GM12878 (cell line): Measurements from ENCODE around the gene PCDHGA1. TPM values are rescaled to one million over a fixed set of nuclear protein-coding genes. Genes with fewer than 3 reads are reported as not detected.

ENCODE experiments used
- ATAC-seq: fragments of 200-7000 bp; cut with Tn5 transposase; 3 replicates; pipeline ENCODE4 v1.9.1; 2020; ENCODE audit warnings: mild to moderate bottlenecking, moderate library complexity
- BruUV-seq: library from RNA; stranded (reverse); fragments of 400-500 nt; replicated peaks from 2 replicates; lab custom pipeline; 2021; lab: Mats Ljungman, UMichigan
- CTCF ChIA-PET: fragments of 300-600 bp; sonication (Branson Sonifier 250); formaldehyde crosslinking; extraction: SDS; loops from one replicate; lab custom pipeline; 2021; ENCODE audit warnings: inconsistent platforms; lab: Yijun Ruan, JAX
- POLR2A ChIA-PET: fragments of 350-600 bp; formaldehyde crosslinking; extraction: SDS; loops from one replicate; lab custom pipeline; 2021; ENCODE audit warnings: inconsistent platforms; lab: Charles Lee
- RAD21 ChIA-PET: fragments of 300-600 bp; sonication (Branson Sonifier 250); formaldehyde crosslinking; loops from one replicate; lab custom pipeline; 2023; ENCODE audit warnings: antibody characterized with exemption; ENCODE audit not compliant: unreplicated experiment; lab: Charles Lee
- SMC1A ChIA-PET: fragments of 300-600 bp; sonication (Branson Sonifier 250); formaldehyde crosslinking; loops from one replicate; lab custom pipeline; 2023; ENCODE audit not compliant: unreplicated experiment, uncharacterized antibody; lab: Charles Lee
- DNase-seq: peaks from one replicate; pipeline ENCODE4 v3.0.0-alpha.2; 2011; ENCODE audit warnings: low read depth, low spot score
- FAIRE-seq: peaks from 3 replicates; lab custom pipeline; 2011; peaks lifted over from hg19 to GRCh38; lab: Jason Lieb, UNC
- H2AFZ ChIP-seq: 2 replicates; pipeline ENCODE4 v1.6.0; 2011; ENCODE audit warnings: low read depth, low read length, control low read depth; ENCODE audit not compliant: control insufficient read depth
- H3K27ac ChIP-seq: 2 replicates; pipeline ENCODE4 v1.5.1; 2011; ENCODE audit warnings: control low read depth; ENCODE audit not compliant: control insufficient read depth, insufficient read depth
- H3K27me3 ChIP-seq, 2 experiments: replicated peaks in 1 of 2; 2 replicates each; pipeline versions ENCODE4 v1.6.0 to v1.6.1; 2011; ENCODE audit warnings: low read length in 1 of 2; ENCODE audit not compliant: control insufficient read depth in 2 of 2, insufficient read depth in 2 of 2
- H3K36me3 ChIP-seq, 2 experiments: 2 replicates each; pipeline ENCODE4 v1.5.1; 2011; ENCODE audit warnings: low read length in 1 of 2; ENCODE audit not compliant: control insufficient read depth in 2 of 2, insufficient read depth in 2 of 2
- H3K4me1 ChIP-seq: 2 replicates; pipeline ENCODE4 v1.6.1; 2011; ENCODE audit warnings: mild to moderate bottlenecking, low read length, moderate library complexity, mixed read lengths; ENCODE audit not compliant: control insufficient read depth, insufficient read depth
- H3K4me2 ChIP-seq: 2 replicates; pipeline ENCODE4 v1.6.0; 2011; ENCODE audit warnings: control low read depth; ENCODE audit not compliant: control insufficient read depth, insufficient read depth
- H3K4me3 ChIP-seq: fragments of 200-600 bp; sonication (generic); 2 replicates; pipeline ENCODE4 v1.5.1; 2016
- H3K79me2 ChIP-seq: 2 replicates; pipeline ENCODE4 v1.6.0; 2011; ENCODE audit warnings: low read length; ENCODE audit not compliant: control insufficient read depth, insufficient read depth
- H3K9ac ChIP-seq: 2 replicates; pipeline ENCODE4 v1.8.0; 2011; ENCODE audit warnings: low read length, control low read depth, mixed read lengths; ENCODE audit not compliant: control insufficient read depth, insufficient read depth
- H3K9me3 ChIP-seq: replicated peaks from 3 replicates; pipeline ENCODE4 v1.5.1; 2011; ENCODE audit warnings: mild to moderate bottlenecking, low read length; ENCODE audit not compliant: control insufficient read depth, insufficient read depth
- H4K20me1 ChIP-seq: 2 replicates; pipeline ENCODE4 v1.6.0; 2011; ENCODE audit not compliant: control insufficient read depth, insufficient read depth
- DPF2 ChIP-seq: fragments of 450-650 bp; IDR thresholded peaks from 2 replicates; pipeline ENCODE4 v1.6.1; 2017; ENCODE audit warnings: mild to moderate bottlenecking
- ETV6 ChIP-seq, 2 experiments: fragments of 450-650 bp in 1 of 2; IDR thresholded peaks in 1 of 2; conservative IDR thresholded peaks in 1 of 2; 2 replicates each; pipeline ENCODE4 v1.6.1; 2014; ENCODE audit warnings: antibody characterized with exemption in 1 of 2, borderline replicate concordance in 1 of 2, low read depth in 1 of 2, mild to moderate bottlenecking in 1 of 2, moderate library complexity in 1 of 2
- MXI1 ChIP-seq: fragments of 150-350 bp; IDR thresholded peaks from 2 replicates; pipeline ENCODE4 v1.6.1; 2011; ENCODE audit warnings: low read depth, mild to moderate bottlenecking, inconsistent platforms, low read length, improper control_type of control experiment
- NFXL1 ChIP-seq: fragments of 450-650 bp; IDR thresholded peaks from 2 replicates; pipeline ENCODE4 v1.6.1; 2017; ENCODE audit warnings: antibody characterized with exemption, mild to moderate bottlenecking, borderline replicate concordance
- SMARCA5 ChIP-seq: fragments of 450-650 bp; IDR thresholded peaks from 2 replicates; pipeline ENCODE4 v1.6.1; 2017; ENCODE audit warnings: mild to moderate bottlenecking
- YY1 ChIP-seq: IDR thresholded peaks from 2 replicates; pipeline ENCODE4 v1.6.1; 2011; ENCODE audit warnings: low read depth, mild to moderate bottlenecking, low read length
- ZBTB4 ChIP-seq: fragments of 450-650 bp; formaldehyde crosslinking; IDR thresholded peaks from 2 replicates; pipeline ENCODE4 v1.4.0; 2022; ENCODE audit warnings: mild to moderate bottlenecking, moderate library complexity
- WGBS: methylation state at CpG from one replicate; pipeline ENCODE4 v1.1.6; 2016; ENCODE audit warnings: low lambda C conversion rate; ENCODE audit not compliant: insufficient replicate concordance, insufficient coverage; ENCODE audit errors: missing lambda C conversion rate; 5-methylcytosine and 5-hydroxymethylcytosine counted together
- in situ Hi-C: fragments of 300-500 bp; cut with MboI; formaldehyde crosslinking; loops from 9 replicates; pipeline ENCODE4 v1.14.3; 2018; ENCODE audit warnings: mixed read lengths
- intact Hi-C: fragments of 100-400 bp; cut with micrococcal nuclease; formaldehyde crosslinking; loops from one replicate; pipeline ENCODE4 v1.14.2; 2022; ENCODE audit not compliant: unreplicated experiment
- polyA plus RNA-seq, 11 experiments: library from polyadenylated mRNA; depleted of rRNA in 4 of 11; unstranded in 6 of 11; stranded (reverse) in 5 of 11; fragments of >200 nt; fragmentation: Nextera tagmentation in 4 of 11; fragmentation: Illumina TruSeq in 1 of 11; extraction: Ambion mirVana in 4 of 11; extraction: Trizol in 1 of 11; gene quantifications; 1 replicate in 1 of 11; 2 replicates in 10 of 11; pipeline versions ENCODE4 v1.2.1 to v1.2.3, GENCODE V29; 2011 to 2016; ENCODE audit warnings: inconsistent platforms in 2 of 11, missing spikeins in 2 of 11, low read depth in 1 of 11
- total RNA-seq, 4 experiments: library from RNA; depleted of rRNA in 3 of 4; stranded (reverse); fragments of >200 nt in 3 of 4; fragmentation: Illumina TruSeq in 1 of 4; extraction: Trizol in 1 of 4; gene quantifications; 2 replicates each; pipeline versions ENCODE4 v1.2.1 to v1.2.3, GENCODE V29; 2013 to 2021
- TF ChIP-seq, protein P1 (sequence below): fragments of 150-350 bp; IDR thresholded peaks from 2 replicates; pipeline ENCODE4 v1.6.1; 2016; ENCODE audit warnings: low read depth, low read length

PCDHGA1 gene
- total and polyA plus RNA-seq, 10 of the 15 experiments (the other 5 are each of a cell fraction or from before 2014, with no cell fraction given), result 0.02 to 0.51 (median 0.19) TPM; not detected in 3

DNA sequence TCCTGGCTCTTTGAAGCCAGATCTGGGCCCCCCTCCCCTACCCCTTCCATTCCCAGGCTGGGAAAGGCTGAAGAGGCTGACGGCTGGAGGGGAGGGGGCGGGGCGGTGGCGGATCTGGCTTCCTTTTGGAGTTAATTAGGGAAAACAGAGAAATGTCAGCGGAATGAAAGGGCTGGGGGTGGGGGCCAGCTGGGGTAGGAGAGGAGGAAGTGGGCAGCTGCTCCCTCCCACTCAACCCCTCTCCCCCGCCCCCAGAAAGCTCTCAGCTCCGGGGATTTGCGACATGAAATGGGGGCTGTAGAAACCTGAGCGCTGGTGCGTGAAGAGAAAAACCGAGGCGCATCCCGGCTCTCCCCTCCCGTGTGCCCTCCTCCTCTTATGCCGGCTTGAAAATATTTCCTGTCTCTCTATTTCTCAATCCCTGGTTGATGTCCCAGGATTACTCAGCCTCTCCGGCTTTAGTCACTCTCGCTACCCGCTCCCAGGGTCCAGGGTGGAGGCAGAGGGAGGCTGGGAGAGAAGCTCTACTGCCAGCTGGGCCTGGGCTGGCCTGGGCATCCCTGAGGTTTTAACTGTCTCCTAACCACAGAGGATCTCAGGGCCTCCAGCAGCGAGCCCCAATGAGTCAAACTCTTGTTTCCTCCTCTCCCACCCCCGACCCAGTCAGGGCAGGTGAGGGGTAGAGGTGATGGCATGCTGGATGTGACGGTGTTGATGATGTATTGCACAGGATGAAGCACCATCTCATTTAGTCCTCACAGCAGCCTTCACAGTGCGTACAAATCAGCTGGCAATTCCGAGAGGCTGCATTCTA lies 178.7 kb downstream of the PCDHGA1 start (continued):
- peak in 1 of 2 experiments; percentile 47; a peak in 1 of 4 replicates for TF ChIP-seq ETV6 (conservative IDR thresholded peaks at IDR 0.05 in 1 of 2, IDR thresholded peaks at IDR 0.05 in 1 of 2; ENCODE audit: borderline replicate concordance in 1 of 2, low read depth in 1 of 2)
- TF ChIP-seq NFXL1, result no peak
- no peak for TF ChIP-seq MXI1
- no peak for TF ChIP-seq ZBTB4
- TF ChIP-seq DPF2, result peak; percentile 23; the same call in 1 of the 2 replicates
- TF ChIP-seq SMARCA5, result no peak

- Histone ChIP-seq H3K4me2 (peak overlapping the region; percentile 89), H3K9me3 (no peaks in the 10 kb centered on the region), H2AFZ (peak overlapping the region; percentile 6; the same call in 1 of the 2 replicates), H3K4me1 (peaks cover 81% of the 10 kb centered on the region), H3K4me3 (peak overlapping the region; percentile 65), H3K79me2 (peaks cover 15% of the 10 kb centered on the region), H3K27ac (peak overlapping the region; percentile 90), H3K36me3 (peaks cover 0 to 5% of the 10 kb centered on the region in 2 experiments; a peak in 1 of 4 replicates), H4K20me1 (no peaks in the 10 kb centered on the region), H3K9ac (peak overlapping the region; percentile 74), H3K27me3 (no peaks in the 10 kb centered on the region)
- ChIA-PET CTCF (interaction anchor here (1.0 to 11.9 kb wide), 13 partner anchors 14 to 190 kb away, joined by 3 to 213 read pairs (median 19); partner anchors contain the start of genes PCDHGA10, PCDHGA11, PCDHGA12 and PCDHGA5), RAD21 (interaction anchor here (0.6 to 11.6 kb wide), 7 partner anchors 8 to 98 kb away, joined by 3 to 109 read pairs (median 6); partner anchors contain the start of genes PCDHGA10, PCDHGA11 and PCDHGC3), POLR2A (interaction anchor here (0.8 kb wide), 1 partner anchor 13 kb away, joined by 3 read pairs; no protein-coding TSS in a partner anchor), SMC1A (interaction anchor here (0.9 to 10.8 kb wide), 12 partner anchors 10 to 99 kb away, joined by 3 to 176 read pairs (median 6); partner anchors contain the start of genes PCDHGA11, PCDHGB7 and PCDHGC3)
- TF ChIP-seq, protein P1, sequence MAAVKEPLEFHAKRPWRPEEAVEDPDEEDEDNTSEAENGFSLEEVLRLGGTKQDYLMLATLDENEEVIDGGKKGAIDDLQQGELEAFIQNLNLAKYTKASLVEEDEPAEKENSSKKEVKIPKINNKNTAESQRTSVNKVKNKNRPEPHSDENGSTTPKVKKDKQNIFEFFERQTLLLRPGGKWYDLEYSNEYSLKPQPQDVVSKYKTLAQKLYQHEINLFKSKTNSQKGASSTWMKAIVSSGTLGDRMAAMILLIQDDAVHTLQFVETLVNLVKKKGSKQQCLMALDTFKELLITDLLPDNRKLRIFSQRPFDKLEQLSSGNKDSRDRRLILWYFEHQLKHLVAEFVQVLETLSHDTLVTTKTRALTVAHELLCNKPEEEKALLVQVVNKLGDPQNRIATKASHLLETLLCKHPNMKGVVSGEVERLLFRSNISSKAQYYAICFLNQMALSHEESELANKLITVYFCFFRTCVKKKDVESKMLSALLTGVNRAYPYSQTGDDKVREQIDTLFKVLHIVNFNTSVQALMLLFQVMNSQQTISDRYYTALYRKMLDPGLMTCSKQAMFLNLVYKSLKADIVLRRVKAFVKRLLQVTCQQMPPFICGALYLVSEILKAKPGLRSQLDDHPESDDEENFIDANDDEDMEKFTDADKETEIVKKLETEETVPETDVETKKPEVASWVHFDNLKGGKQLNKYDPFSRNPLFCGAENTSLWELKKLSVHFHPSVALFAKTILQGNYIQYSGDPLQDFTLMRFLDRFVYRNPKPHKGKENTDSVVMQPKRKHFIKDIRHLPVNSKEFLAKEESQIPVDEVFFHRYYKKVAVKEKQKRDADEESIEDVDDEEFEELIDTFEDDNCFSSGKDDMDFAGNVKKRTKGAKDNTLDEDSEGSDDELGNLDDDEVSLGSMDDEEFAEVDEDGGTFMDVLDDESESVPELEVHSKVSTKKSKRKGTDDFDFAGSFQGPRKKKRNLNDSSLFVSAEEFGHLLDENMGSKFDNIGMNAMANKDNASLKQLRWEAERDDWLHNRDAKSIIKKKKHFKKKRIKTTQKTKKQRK, result no peak
- peak; percentile 61 for TF ChIP-seq YY1
- no TSS peak for BruUV-seq
- intact Hi-C loops, result loop anchor here (5.0 kb wide), 1 partner anchor 127 kb away; the partner anchor contains the start of genes HDAC3 and RELL2
- DNase-seq (no peak), ATAC-seq (no peak), FAIRE-seq (no peak)
- in situ Hi-C loops, result no loop called here
- 3% methylated on average over 5 of the region's 9 CpGs for WGBS
Measured at GRCh38 chr5:141510160-141510559, 179.8 kb downstream of the PCDHGA1 start.
